Sigmoid colon (tissue), 4 donors: ENCODE data around the gene RSAD1.

Experiments used
- CTCF ChIP-seq, 4 experiments: fragments of 450-650 bp in 3 of 4; fragments of 200-600 bp in 1 of 4; IDR thresholded peaks; one replicate each; pipeline ENCODE4 v1.5.1; 2016 to 2019; ENCODE audit warnings: antibody characterized with exemption in 4 of 4, mild to moderate bottlenecking in 3 of 4, moderate library complexity in 2 of 4
- EP300 ChIP-seq, 4 donors: sonication (generic); formaldehyde crosslinking; IDR thresholded peaks; one replicate each; pipeline ENCODE4 v1.6.1; 2017; ENCODE audit warnings: antibody characterized with exemption in 4 of 4
- POLR2A ChIP-seq, 2 donors: fragments of 450-650 bp; IDR thresholded peaks; one replicate each; pipeline ENCODE4 v1.6.1; 2016; ENCODE audit warnings: antibody characterized with exemption in 2 of 2, mild to moderate bottlenecking in 2 of 2, moderate library complexity in 2 of 2

GRCh38 chr17:50462446-50462845, 16.2 kb upstream of the RSAD1 start:
- TF ChIP-seq CTCF (IDR thresholded peaks at IDR 0.05) = no peak
- no peak for TF ChIP-seq POLR2A (IDR thresholded peaks at IDR 0.05)
- TF ChIP-seq EP300 (IDR thresholded peaks at IDR 0.05) = no peak
